Sigmoid colon (tissue), 4 donors: Measurements from ENCODE around the gene ADAM10.

ENCODE experiments used
- EP300 ChIP-seq, 4 donors: sonication (generic); formaldehyde crosslinking; IDR thresholded peaks; one replicate each; pipeline ENCODE4 v1.6.1; 2017; ENCODE audit warnings: antibody characterized with exemption in 4 of 4
- POLR2A ChIP-seq, 2 donors: fragments of 450-650 bp; IDR thresholded peaks; one replicate each; pipeline ENCODE4 v1.6.1; 2016; ENCODE audit warnings: antibody characterized with exemption in 2 of 2, mild to moderate bottlenecking in 2 of 2, moderate library complexity in 2 of 2
- TF ChIP-seq, protein P1 (sequence below), 4 experiments: fragments of 450-650 bp in 3 of 4; fragments of 200-600 bp in 1 of 4; IDR thresholded peaks; one replicate each; pipeline ENCODE4 v1.5.1; 2016 to 2019; ENCODE audit warnings: antibody characterized with exemption in 4 of 4, mild to moderate bottlenecking in 3 of 4, moderate library complexity in 2 of 4

DNA sequence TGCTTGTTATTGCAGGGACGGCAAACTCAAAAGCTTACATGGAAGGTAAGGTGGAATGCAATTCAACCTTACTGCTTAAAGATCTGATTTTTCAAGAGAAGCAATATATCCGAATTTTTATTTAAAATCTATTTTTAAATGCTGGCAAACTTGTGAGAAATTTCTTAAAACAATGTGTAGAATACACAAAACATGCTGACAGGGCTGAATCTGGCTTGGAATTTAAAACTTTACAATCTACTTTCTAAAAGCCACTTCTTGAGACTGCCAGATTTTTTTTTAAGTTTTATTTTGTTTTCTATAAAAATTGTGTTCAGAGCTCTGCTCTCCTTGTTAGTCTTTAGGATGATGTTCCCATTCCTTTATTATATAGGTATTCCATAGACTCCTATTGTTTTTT lies 146.7 kb downstream of the ADAM10 start:
- TF ChIP-seq, protein P1, sequence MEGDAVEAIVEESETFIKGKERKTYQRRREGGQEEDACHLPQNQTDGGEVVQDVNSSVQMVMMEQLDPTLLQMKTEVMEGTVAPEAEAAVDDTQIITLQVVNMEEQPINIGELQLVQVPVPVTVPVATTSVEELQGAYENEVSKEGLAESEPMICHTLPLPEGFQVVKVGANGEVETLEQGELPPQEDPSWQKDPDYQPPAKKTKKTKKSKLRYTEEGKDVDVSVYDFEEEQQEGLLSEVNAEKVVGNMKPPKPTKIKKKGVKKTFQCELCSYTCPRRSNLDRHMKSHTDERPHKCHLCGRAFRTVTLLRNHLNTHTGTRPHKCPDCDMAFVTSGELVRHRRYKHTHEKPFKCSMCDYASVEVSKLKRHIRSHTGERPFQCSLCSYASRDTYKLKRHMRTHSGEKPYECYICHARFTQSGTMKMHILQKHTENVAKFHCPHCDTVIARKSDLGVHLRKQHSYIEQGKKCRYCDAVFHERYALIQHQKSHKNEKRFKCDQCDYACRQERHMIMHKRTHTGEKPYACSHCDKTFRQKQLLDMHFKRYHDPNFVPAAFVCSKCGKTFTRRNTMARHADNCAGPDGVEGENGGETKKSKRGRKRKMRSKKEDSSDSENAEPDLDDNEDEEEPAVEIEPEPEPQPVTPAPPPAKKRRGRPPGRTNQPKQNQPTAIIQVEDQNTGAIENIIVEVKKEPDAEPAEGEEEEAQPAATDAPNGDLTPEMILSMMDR (IDR thresholded peaks at IDR 0.05), result no peak
- TF ChIP-seq POLR2A (IDR thresholded peaks at IDR 0.05), result no peak
- TF ChIP-seq EP300 (IDR thresholded peaks at IDR 0.05), result no peak
